Liver (tissue), 9 donors: Measurements from ENCODE around the gene VSIR. TPM values are rescaled to one million over a fixed set of nuclear protein-coding genes. Genes with fewer than 3 reads are reported as not detected.

Experiments used
- DNase-seq: peaks from one replicate; pipeline ENCODE4 v3.0.0-alpha.2; 2017; ENCODE audit warnings: low spot score
- H3K27ac ChIP-seq, 2 donors: one replicate each; pipeline ENCODE4 v1.7.0; 2013; ENCODE audit warnings: inconsistent platforms in 2 of 2, low read length in 2 of 2, control low read depth in 1 of 2, low read depth in 1 of 2, mild to moderate bottlenecking in 1 of 2
- H3K27me3 ChIP-seq, 4 donors: one replicate each; pipeline versions ENCODE4 v1.6.1 to v1.7.0; 2013; ENCODE audit warnings: low read length in 3 of 4, inconsistent platforms in 1 of 4, mild to moderate bottlenecking in 1 of 4, moderate library complexity in 1 of 4; ENCODE audit not compliant: control insufficient read depth in 4 of 4, insufficient read depth in 4 of 4
- H3K36me3 ChIP-seq, 4 donors: one replicate each; pipeline versions ENCODE4 v1.6.1 to v1.7.0; 2013; ENCODE audit warnings: low read length in 3 of 4, mild to moderate bottlenecking in 3 of 4, low read depth in 1 of 4, moderate library complexity in 1 of 4; ENCODE audit not compliant: control insufficient read depth in 4 of 4, insufficient read depth in 3 of 4
- H3K4me1 ChIP-seq, 4 donors: one replicate each; pipeline versions ENCODE4 v1.6.1 to v1.7.0; 2013; ENCODE audit warnings: low read length in 3 of 4, mild to moderate bottlenecking in 3 of 4, moderate library complexity in 1 of 4; ENCODE audit not compliant: control insufficient read depth in 4 of 4, insufficient read depth in 4 of 4
- H3K4me3 ChIP-seq, 3 donors: one replicate each; pipeline versions ENCODE4 v1.6.1 to v1.7.0; 2013; ENCODE audit warnings: low read length in 3 of 3, control low read depth in 1 of 3, low read depth in 1 of 3, mild to moderate bottlenecking in 1 of 3
- H3K9ac ChIP-seq, 2 donors: one replicate each; pipeline ENCODE4 v1.7.0; 2013; ENCODE audit warnings: low read length in 2 of 2, mild to moderate bottlenecking in 2 of 2, moderate library complexity in 2 of 2, control low read depth in 1 of 2, low read depth in 1 of 2
- H3K9me3 ChIP-seq, 4 donors: one replicate each; pipeline versions ENCODE4 v1.6.1 to v1.7.0; 2013; ENCODE audit warnings: low read length in 3 of 4; ENCODE audit not compliant: control insufficient read depth in 4 of 4
- ATF3 ChIP-seq: IDR thresholded peaks from 2 replicates; pipeline ENCODE4 v1.6.1; 2016; ENCODE audit warnings: antibody characterized with exemption
- CTCF ChIP-seq: fragments of 150-350 bp; IDR thresholded peaks from 2 replicates; pipeline ENCODE4 v1.5.1; 2017; ENCODE audit warnings: improper control_type of control experiment, low read depth, low read length; ENCODE audit not compliant: missing input control
- EGR1 ChIP-seq, 2 donors: IDR thresholded peaks; 2 replicates each; pipeline ENCODE4 v1.6.1; 2016 to 2018; ENCODE audit warnings: antibody characterized with exemption in 2 of 2, low read depth in 2 of 2
- FOXA2 ChIP-seq: IDR thresholded peaks from 2 replicates; pipeline ENCODE4 v1.6.1; 2016; ENCODE audit warnings: antibody characterized with exemption
- GABPA ChIP-seq, 2 donors: IDR thresholded peaks in 1 of 2; conservative IDR thresholded peaks in 1 of 2; 2 replicates each; pipeline ENCODE4 v1.6.1; 2016; ENCODE audit warnings: antibody characterized with exemption in 2 of 2, mild to moderate bottlenecking in 1 of 2, moderate library complexity in 1 of 2
- HNF4A ChIP-seq, 2 donors: conservative IDR thresholded peaks; 2 replicates each; pipeline ENCODE4 v1.6.1; 2016; ENCODE audit warnings: antibody characterized with exemption in 2 of 2, mild to moderate bottlenecking in 2 of 2
- HNF4G ChIP-seq: IDR thresholded peaks from 2 replicates; pipeline ENCODE4 v1.6.1; 2016; ENCODE audit warnings: antibody characterized with exemption
- JUND ChIP-seq, 2 donors: IDR thresholded peaks; 2 replicates each; pipeline ENCODE4 v1.6.1; 2016; ENCODE audit warnings: antibody characterized with exemption in 2 of 2
- NR2F2 ChIP-seq: IDR thresholded peaks from 2 replicates; pipeline ENCODE4 v1.6.1; 2016; ENCODE audit warnings: antibody characterized with exemption
- RAD21 ChIP-seq, 2 donors: IDR thresholded peaks; 2 replicates each; pipeline ENCODE4 v1.6.1; 2016; ENCODE audit warnings: antibody characterized with exemption in 2 of 2, mild to moderate bottlenecking in 2 of 2
- REST ChIP-seq: IDR thresholded peaks from 2 replicates; pipeline ENCODE4 v1.6.1; 2016; ENCODE audit warnings: antibody characterized with exemption, mild to moderate bottlenecking
- RXRA ChIP-seq, 2 donors: IDR thresholded peaks; 2 replicates each; pipeline ENCODE4 v1.6.1; 2017 to 2018; ENCODE audit warnings: antibody characterized with exemption in 2 of 2, mild to moderate bottlenecking in 1 of 2
- SP1 ChIP-seq: IDR thresholded peaks from 2 replicates; pipeline ENCODE4 v1.6.1; 2018; ENCODE audit warnings: antibody characterized with exemption, mild to moderate bottlenecking
- TAF1 ChIP-seq: conservative IDR thresholded peaks from 2 replicates; pipeline ENCODE4 v1.6.1; 2016; ENCODE audit warnings: antibody characterized with exemption, mild to moderate bottlenecking
- YY1 ChIP-seq: IDR thresholded peaks from 2 replicates; pipeline ENCODE4 v1.6.1; 2016; ENCODE audit warnings: antibody characterized with exemption, mild to moderate bottlenecking
- WGBS: extraction: QIAGEN DNeasy Blood & Tissue Kit; methylation state at CpG from one replicate; pipeline ENCODE4 v1.1.7; 2013; 5-methylcytosine and 5-hydroxymethylcytosine counted together
- polyA plus RNA-seq, 2 donors: library from polyadenylated mRNA; stranded (reverse) in 1 of 2; unstranded in 1 of 2; fragments of 200-250 nt in 1 of 2; fragments of >200 nt in 1 of 2; fragmentation: Nextera tagmentation in 1 of 2; extraction: Ambion mirVana in 1 of 2; gene quantifications; one replicate each; pipeline versions ENCODE4 v1.2.1 to v1.2.3, GENCODE V29; 2013 to 2015
- total RNA-seq, 2 donors: library from RNA; depleted of rRNA; stranded (reverse); fragments of >200 nt; gene quantifications; one replicate each; pipeline ENCODE4 v1.2.3, GENCODE V29; 2014
- TF ChIP-seq, protein P1 (sequence below): IDR thresholded peaks from 2 replicates; pipeline ENCODE4 v1.6.1; 2016; ENCODE audit warnings: antibody characterized with exemption
- TF ChIP-seq, protein P2 (sequence below): IDR thresholded peaks from 2 replicates; pipeline ENCODE4 v1.6.1; 2016; ENCODE audit warnings: antibody characterized with exemption
- donor health status: healthy.
- donor health status: healthy.
- donor health status: healthy.
- donor health status: healthy.
- donor health status: healthy.

VSIR gene
- total and polyA plus RNA-seq, 4 donors, result 7.2 to 12.2 (median 10.8) TPM

- Histone ChIP-seq H3K4me1 (peaks cover 0 to 2% (median 0%) of the 10 kb centered on the region in 4 donors), H3K27me3 (no peaks in the 10 kb centered on the region), H3K9me3 (no peaks in the 10 kb centered on the region), H3K9ac (no peak overlapping the region), H3K4me3 (no peak overlapping the region), H3K36me3 (no peaks in the 10 kb centered on the region), H3K27ac (peak overlapping the region in 1 of 2 donors; percentile 64)
- TF ChIP-seq RXRA (IDR thresholded peaks at IDR 0.05), result no peak
- TF ChIP-seq YY1, result no peak
- TF ChIP-seq SP1, result no peak
- no peak for DNase-seq
- WGBS, result 76% methylated on average over 5 of the region's 5 CpGs
Measured at GRCh38 chr10:71714592-71714991, 58.7 kb downstream of the VSIR start.

- Histone ChIP-seq H3K9me3 (no peaks in the 10 kb centered on the region), H3K36me3 (no peaks in the 10 kb centered on the region), H3K27ac (peak overlapping the region; percentile 64 to 70), H3K4me1 (peaks cover 0 to 4% (median under 1%) of the 10 kb centered on the region in 4 donors), H3K9ac (no peak overlapping the region), H3K4me3 (no peak overlapping the region), H3K27me3 (no peaks in the 10 kb centered on the region)
- no peak for DNase-seq
- WGBS, result 81% methylated on average over 4 of the region's 4 CpGs
- TF ChIP-seq GABPA (IDR thresholded peaks at IDR 0.05 in 1 of 2, conservative IDR thresholded peaks at IDR 0.05 in 1 of 2) (no peak), REST (no peak), RXRA (IDR thresholded peaks at IDR 0.05) (no peak), FOXA2 (no peak), ATF3 (no peak), NR2F2 (no peak), HNF4G (no peak), HNF4A (conservative IDR thresholded peaks at IDR 0.05) (no peak), JUND (IDR thresholded peaks at IDR 0.05) (no peak), TAF1 (no peak), RAD21 (IDR thresholded peaks at IDR 0.05) (no peak), EGR1 (IDR thresholded peaks at IDR 0.05; ENCODE audit: low read depth in 2 of 2) (no peak), SP1 (no peak), CTCF (no peak), YY1 (no peak)
- TF ChIP-seq, protein P1, sequence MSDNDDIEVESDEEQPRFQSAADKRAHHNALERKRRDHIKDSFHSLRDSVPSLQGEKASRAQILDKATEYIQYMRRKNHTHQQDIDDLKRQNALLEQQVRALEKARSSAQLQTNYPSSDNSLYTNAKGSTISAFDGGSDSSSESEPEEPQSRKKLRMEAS, result no peak
- TF ChIP-seq, protein P2, sequence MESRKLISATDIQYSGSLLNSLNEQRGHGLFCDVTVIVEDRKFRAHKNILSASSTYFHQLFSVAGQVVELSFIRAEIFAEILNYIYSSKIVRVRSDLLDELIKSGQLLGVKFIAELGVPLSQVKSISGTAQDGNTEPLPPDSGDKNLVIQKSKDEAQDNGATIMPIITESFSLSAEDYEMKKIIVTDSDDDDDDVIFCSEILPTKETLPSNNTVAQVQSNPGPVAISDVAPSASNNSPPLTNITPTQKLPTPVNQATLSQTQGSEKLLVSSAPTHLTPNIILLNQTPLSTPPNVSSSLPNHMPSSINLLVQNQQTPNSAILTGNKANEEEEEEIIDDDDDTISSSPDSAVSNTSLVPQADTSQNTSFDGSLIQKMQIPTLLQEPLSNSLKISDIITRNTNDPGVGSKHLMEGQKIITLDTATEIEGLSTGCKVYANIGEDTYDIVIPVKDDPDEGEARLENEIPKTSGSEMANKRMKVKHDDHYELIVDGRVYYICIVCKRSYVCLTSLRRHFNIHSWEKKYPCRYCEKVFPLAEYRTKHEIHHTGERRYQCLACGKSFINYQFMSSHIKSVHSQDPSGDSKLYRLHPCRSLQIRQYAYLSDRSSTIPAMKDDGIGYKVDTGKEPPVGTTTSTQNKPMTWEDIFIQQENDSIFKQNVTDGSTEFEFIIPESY, result no peak
Measured at GRCh38 chr10:71714031-71714410, 59.3 kb downstream of the VSIR start.
